Measurements from ENCODE around the gene TICRR.
A peak's percentile ranks its signal among the peaks of the same experiment; 100 is the strongest.
"Not testable (repeated sequence)": the region's sequence is repeated elsewhere in the genome, so short reads cannot be mapped to it uniquely, and the experiment has no call there.

TICRR gene

DNA sequence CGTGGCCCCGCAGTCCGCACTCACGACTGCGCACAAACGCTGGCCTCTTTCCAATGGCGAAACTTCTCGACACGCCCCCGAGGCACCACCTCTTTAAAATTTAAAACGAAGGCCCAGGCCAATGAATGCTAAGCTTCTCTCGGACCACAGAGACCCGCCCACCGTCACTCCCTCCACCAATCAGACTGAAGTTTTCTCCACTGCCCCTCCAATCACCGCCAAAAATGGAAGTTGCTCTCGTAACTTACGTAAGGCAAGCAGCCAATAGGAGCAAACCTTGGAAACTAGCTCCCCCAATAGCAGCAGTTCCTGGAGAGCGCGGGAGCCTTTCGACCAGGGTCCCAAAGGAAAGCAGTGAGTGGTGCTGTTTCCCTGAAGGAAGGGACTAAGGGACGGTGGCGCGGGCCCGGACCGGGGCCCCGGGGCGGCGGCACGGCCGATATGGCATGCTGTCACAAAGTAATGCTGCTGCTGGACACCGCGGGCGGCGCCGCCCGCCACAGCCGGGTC, at the start of gene TICRR:
Gene TICRR, plus strand, starts transcription at position 324 of the 510 bp plus-strand sequence. Its CDS starts 118 bp downstream, at position 442.
- DNase-seq: peak; percentile 94

GRCh38 chr15:89526181-89526580, 49.1 kb upstream of the TICRR start:
- DNase-seq: no peak

- DNase-seq: no peak
Observed at GRCh38 chr15:89526601-89527441, 48.4 kb upstream of the TICRR start.

DNA sequence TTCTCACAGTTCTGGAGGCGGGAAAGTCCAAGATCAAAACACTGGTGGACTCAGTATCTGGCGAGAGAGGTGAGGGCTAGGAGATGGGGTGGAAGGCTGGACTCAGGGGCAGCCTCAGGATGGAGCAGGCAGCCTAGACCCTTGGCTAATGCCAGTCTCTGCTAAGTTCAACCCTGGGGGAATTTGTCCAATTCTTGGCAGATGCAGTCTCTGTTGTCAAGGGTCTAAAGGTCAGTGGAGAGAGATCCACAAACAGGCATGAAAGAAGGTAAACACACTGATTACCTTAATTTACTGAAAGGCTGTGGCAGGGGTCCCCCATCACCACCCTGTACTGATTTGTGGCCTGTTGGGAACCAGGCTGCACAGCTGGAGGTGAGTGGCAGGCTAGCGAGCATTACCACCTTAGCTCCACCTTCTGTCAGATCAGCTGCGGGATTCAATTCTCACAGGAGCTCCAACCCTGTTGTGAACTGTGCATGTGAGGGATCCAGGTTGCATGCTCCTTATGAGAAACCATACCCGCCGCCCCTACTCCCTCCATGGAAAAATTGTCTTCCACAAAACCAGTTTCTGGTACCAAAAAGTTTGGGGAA, 46.4 kb upstream of the TICRR start:
- DNase-seq: no peak

GRCh38 chr15:89530976-89531375, 44.3 kb upstream of the TICRR start:
- DNase-seq: no peak

GRCh38 chr15:89531796-89532537, 43.3 kb upstream of the TICRR start:
- no peak for DNase-seq

- no peak for DNase-seq
Observed at GRCh38 chr15:89533861-89534544, 41.3 kb upstream of the TICRR start.

- no peak for DNase-seq
Observed at GRCh38 chr15:89539027-89539426, 36.2 kb upstream of the TICRR start.

GRCh38 chr15:89542369-89542768, 32.9 kb upstream of the TICRR start:
- DNase-seq: no peak

- DNase-seq: no peak
Observed at GRCh38 chr15:89543389-89543788, 31.9 kb upstream of the TICRR start.

DNA sequence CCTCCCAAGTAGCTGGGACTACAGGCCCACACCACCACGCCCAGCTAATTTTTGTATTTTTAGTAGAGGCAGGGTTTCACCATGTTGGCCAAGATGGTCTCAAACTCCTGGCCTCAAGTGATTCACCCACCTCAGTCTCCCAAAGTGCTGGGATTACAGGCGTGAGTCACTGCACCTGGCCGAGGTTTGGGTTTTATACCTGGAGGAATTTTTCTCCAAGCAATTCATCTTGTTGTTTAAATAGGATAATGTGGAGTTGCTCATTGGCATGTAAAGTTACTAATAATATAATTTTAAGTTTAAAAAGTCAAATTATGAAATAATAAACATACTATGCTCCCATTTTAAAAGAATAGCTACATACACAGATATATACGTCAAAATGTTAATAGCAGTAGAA, 26.1 kb upstream of the TICRR start:
- DNase-seq: not testable (repeated sequence)

DNA sequence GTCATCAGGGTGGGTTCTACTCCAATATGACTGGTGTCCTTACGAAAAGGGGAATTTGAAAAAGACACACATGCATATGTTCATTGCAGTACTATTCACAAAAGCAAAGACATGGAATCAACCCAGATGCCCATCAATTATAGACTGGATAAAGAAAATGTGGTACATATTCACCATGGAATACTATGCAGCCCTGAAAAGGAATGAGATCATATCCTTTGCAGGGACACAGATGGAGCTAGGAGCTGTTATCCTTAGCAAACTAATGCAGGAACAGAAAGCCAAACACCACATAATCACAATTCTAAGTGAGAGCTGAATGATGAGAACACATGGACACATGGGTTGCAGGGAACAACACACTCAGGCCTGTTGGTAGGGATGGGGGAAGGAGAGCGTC, 24.8 kb upstream of the TICRR start:
- no peak for DNase-seq

GRCh38 chr15:89551550-89551949, 23.7 kb upstream of the TICRR start:
- DNase-seq: no peak

- no peak for DNase-seq
Observed at GRCh38 chr15:89553632-89554031, 21.6 kb upstream of the TICRR start.

DNA sequence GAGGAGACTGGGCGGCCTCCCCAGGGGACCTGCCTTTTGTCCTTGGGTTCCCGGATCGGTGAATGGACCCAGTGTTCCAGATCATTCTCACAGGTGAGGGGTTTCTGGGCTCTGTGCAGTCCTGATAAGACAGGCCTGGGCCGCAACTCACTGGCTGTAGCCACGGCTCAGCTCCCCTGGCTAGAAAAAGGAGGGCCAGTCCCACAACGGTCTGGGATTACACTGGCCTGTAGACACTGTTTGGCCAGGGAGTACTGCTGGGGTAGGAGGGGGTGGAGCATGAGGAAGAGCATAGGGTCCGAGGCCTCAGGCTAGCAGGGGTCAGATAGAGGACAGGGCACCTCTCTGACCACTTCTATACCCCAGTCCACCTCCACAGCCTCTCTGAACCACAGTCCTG, 21.0 kb upstream of the TICRR start:
- no peak for DNase-seq

- DNase-seq: no peak
Observed at GRCh38 chr15:89555768-89556167, 19.5 kb upstream of the TICRR start.

DNA sequence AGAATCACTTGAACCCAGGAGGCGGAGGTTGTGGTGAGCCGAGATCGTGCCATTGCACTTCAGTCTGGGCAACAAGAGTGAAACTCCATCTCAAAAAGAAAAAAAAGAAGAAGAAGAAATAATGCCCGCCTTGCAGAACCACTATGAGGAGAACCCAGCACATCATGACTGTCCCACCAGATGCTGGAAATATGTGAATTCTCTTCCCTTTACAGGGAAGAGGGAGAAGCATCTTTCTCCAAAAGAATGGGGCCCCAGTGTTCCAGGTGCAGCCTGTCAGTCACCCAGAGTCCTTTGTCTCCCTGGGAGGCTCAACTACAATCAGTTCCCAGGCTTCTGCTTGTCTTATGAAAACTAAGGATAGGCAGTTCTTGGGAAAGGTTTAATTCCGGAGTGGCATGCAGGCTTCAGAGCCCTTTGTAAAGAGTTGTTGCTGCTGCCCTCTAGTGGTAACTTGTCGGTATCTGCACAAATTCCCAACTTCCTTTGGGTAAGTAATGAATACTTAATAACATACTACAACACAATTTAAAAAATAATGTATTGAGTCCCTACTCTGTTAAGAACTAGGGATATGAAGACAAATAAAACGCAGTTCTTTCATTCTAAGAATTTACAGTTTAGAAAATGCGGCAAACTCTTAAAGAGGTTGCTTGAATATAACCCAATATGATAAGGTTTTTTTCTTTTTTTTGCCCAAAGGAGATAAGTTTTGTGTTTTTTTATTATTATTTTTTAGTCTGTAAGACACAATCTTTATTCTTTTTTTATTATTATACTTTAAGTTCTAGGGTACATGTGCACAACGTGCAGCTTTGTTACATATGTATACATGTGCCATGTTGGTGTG, 18.6 kb upstream of the TICRR start:
- peak; percentile 49 for DNase-seq

DNA sequence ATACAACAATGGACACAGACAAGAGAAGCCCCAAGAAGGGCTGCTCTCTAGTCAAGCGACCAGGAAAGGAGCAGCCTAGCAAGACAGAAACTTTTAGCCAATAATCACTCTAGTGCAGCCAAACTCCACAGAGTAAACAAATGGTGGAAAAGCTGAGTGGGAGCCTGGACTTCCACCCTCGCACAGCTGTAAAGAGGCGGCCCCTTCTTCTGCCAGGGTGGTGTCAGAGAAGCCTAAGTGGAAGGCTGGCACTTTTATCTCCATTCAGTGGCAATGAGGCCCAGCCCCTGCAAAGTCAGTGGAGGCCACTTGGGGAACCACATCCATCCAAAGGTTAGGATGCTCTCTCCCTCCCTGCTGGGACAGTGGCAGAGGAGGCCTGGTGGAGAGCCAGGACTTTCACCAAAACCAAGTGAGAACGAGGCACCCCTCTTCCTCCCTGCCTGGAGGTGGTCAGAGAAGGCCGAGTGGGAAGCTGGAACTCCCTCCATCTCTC, 15.5 kb upstream of the TICRR start:
- DNase-seq: no peak

DNA sequence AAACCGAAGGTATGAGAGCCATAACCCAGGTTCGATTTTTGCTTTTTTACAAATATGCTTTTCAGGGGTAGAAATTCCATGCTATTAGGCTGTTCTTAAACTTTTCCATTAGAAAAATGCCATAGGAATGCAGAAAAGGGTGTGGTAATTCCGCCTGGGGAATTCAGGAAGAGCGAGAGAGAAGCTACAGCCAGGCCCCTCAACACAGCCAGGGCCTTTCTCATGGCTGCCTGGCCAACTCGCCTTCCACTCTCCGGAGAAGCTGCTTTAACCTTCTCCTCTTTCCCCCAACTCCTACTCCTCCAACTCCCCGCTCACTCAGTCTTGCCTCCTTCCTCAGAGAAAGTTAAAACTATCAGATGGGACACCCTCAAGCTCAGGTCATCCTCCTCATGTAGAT, 9.1 kb upstream of the TICRR start:
- DNase-seq: no peak

DNA sequence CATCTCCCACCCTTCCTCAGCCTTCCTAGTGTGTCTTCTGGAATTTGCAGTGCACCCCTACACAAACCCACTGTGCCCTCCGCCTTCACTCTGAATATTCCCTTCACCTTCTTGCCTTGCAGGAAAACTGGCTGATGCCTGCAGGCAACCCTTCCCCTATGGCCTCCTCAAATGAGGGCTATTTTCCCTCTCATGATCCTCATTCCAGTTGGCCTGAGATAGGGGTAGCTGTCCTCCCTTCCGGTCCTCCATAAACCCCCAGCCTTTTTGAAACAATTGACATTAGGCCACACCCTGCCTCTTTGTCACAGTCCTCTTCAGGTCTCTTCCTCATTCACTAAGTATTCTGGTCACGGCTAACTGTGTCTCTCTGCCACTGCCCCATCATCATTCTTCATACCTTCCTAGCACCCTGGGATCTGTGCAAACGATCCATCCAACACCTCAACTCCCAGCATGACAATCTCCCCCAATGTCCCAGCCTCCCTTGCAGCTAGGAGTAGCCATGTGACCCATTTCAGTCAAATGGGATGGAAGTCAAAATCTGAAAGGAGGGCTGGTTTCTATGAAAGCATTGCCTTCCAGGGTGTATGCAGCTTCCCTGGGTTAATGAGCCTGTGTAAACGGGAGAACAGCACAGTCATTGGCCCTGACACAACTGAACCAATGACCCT, 8.5 kb upstream of the TICRR start:
- no peak for DNase-seq

DNA sequence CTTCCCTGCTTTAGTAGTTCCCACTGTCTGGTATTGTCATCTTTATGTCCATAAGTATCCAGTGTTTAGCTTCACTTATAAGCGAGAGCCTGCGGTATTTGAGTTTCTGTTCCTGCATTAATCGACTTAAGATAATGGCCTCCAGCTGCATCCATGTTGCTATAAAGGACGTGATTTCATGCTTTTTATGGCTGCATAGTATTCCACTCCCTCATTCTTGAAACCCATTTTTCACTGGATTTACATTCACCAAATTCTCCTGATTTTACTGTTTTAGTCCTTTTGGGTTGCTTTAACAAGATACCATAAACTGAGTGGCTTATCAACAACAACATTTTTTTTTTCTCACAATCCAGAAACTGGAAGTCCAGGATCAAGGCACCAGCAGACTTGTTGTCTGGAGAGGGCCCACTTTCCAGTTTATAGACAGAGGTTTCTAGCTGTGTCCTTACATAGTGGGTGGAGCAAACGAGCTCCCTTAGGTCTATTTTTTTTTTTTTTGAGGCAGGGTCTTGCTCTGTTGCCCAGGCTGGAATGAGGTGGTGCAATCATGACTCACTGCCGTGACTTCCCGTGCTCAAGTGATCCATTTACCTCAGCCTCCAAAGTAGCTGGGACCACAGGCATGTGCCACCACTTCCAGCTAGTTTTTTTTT, 6.1 kb upstream of the TICRR start:
- no peak for DNase-seq

Measured in activated gamma-delta T cell treated with Interleukin-2 at 50 U/mL for 16 hours (primary cell).